ENCODE results near the gene ZSWIM4.

ZSWIM4 gene

GRCh38 chr19:13875824-13876223 lies 80.6 kb downstream of the ZSWIM4 start:
- no peak for DNase-seq (ENCODE audit: low read depth)

GRCh38 chr19:13876834-13877233 lies 81.6 kb downstream of the ZSWIM4 start, which contains the start of gene NANOS3:
Gene NANOS3 (plus strand): TSS chr19:13877134. CDS start chr19:13877249, 115 bp downstream.
- no peak for DNase-seq (ENCODE audit: low read depth)

- DNase-seq (ENCODE audit: low read depth) = no peak
These were observed 82.1 kb downstream of the ZSWIM4 start for GRCh38 chr19:13877303-13877702.

- DNase-seq (ENCODE audit: low read depth) = peak; percentile 88
These were observed 85.1 kb downstream of the ZSWIM4 start for GRCh38 chr19:13880059-13881043.

GRCh38 chr19:13881251-13881691 lies 86.0 kb downstream of the ZSWIM4 start:
- DNase-seq (ENCODE audit: low read depth) = no peak

Measured in CMK (cell line).